Measurements from ENCODE around the gene INSIG1. TPM values are rescaled to one million over a fixed set of nuclear protein-coding genes. Genes with fewer than 3 reads are reported as not detected.

Gene INSIG1
- total RNA-seq, 4 donors from 2014 or later = 70.4 to 256 (median 145) TPM

GRCh38 chr7:155353256-155353897 is 55.7 kb downstream of the INSIG1 start:
- TF ChIP-seq, protein P1, sequence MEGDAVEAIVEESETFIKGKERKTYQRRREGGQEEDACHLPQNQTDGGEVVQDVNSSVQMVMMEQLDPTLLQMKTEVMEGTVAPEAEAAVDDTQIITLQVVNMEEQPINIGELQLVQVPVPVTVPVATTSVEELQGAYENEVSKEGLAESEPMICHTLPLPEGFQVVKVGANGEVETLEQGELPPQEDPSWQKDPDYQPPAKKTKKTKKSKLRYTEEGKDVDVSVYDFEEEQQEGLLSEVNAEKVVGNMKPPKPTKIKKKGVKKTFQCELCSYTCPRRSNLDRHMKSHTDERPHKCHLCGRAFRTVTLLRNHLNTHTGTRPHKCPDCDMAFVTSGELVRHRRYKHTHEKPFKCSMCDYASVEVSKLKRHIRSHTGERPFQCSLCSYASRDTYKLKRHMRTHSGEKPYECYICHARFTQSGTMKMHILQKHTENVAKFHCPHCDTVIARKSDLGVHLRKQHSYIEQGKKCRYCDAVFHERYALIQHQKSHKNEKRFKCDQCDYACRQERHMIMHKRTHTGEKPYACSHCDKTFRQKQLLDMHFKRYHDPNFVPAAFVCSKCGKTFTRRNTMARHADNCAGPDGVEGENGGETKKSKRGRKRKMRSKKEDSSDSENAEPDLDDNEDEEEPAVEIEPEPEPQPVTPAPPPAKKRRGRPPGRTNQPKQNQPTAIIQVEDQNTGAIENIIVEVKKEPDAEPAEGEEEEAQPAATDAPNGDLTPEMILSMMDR (IDR thresholded peaks at IDR 0.05; ENCODE audit: low read depth) = no peak

DNA sequence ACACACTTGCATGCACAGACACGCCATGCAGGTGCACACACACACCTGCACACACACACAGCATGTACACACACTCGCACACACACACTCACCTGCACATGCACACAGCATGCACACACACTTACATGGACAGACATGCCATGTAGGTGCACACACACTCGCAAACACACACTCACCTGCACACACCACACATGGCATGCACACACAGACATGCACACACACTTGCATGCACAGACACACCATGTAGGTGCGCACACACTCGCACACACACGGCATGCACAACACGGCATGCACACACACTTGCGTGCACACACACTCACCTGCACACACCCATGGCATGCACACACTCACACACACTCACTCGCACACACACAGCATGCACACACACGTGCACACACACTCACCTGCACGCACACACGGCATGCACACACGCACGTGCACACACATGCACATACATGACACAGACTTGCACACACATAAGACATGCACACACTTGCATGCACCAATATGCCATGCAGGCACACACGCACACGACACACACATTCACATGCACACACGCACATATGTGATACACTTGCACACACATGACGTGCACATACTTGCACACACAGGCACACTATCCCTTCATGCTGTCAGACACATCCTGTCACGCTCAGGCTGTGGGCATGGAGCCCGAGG is 56.8 kb downstream of the INSIG1 start:
- TF ChIP-seq, protein P1 (IDR thresholded peaks at IDR 0.05; ENCODE audit: low read depth) = no peak

DNA sequence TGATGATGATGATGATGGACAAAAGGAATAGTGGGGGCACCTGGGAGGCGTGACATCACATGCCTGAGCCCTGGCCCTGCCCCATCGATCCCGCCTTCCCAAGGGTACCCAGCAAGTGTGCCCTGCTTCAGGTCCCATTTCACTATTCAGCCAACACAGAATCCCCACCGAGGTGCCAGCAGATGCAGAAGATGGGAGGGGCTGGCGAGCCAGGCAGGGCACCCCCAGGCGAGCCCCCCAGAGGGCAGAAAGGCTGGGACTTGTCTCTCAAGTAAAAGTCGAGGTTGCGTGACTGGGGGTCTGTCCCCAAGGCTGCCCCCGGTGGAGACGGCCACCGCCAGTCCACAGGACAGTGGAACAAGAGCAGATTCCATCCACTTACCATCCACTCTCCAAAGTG is 57.5 kb downstream of the INSIG1 start:
- TF ChIP-seq, protein P1 (IDR thresholded peaks at IDR 0.05; ENCODE audit: low read depth) = no peak

DNA sequence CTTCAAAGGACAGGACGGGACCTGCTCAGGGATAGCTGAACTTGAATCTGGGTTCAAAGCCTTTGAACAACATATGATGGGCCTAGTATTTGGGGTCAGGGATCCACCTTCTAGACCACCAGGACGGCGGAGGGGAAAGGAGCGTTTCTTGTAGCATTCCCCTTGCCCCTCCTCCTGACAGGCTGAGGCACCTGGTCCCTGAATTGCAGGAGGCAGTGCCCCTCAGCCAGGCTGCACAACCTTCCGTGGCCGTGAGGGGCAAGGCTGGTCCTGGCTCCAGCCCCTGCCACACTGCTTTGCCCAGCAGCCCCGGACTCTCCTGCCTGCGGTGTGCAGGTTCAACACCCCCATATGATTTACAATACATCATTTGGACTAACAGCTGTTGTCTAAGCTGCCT is 58.1 kb downstream of the INSIG1 start:
- TF ChIP-seq, protein P1 (IDR thresholded peaks at IDR 0.05; ENCODE audit: low read depth) = no peak

- TF ChIP-seq, protein P1 (IDR thresholded peaks at IDR 0.05; ENCODE audit: low read depth) = no peak
Measured at GRCh38 chr7:155356323-155357105, 58.8 kb downstream of the INSIG1 start.

- TF ChIP-seq, protein P1 (IDR thresholded peaks at IDR 0.05; ENCODE audit: low read depth) = no peak
Measured at GRCh38 chr7:155357573-155358041, 59.9 kb downstream of the INSIG1 start.

Data from subcutaneous adipose tissue (tissue), 4 donors.